ENCODE data around the gene CEP126. TPM values are rescaled to one million over a fixed set of nuclear protein-coding genes. Genes with fewer than 3 reads are reported as not detected.
"Not testable (repeated sequence)": the region's sequence is repeated elsewhere in the genome, so short reads cannot be mapped to it uniquely, and the experiment has no call there.

Gene CEP126
- total RNA-seq, 2 donors from 2014 or later, result 2.6 to 4.0 TPM

GRCh38 chr11:101974255-101974654, 59.4 kb downstream of the CEP126 start:
- Histone ChIP-seq H3K4me3 (no peak overlapping the region), H3K4me1 (no peaks in the 10 kb centered on the region), H3K27me3 (no peaks in the 10 kb centered on the region), H3K27ac (no peak overlapping the region), H3K36me3 (replicated peaks in 1 of 2; ENCODE audit: insufficient read depth in 1 of 2, low read depth in 2 of 2) (no peaks in the 10 kb centered on the region), H3K9me3 (no peaks in the 10 kb centered on the region)
- intact Hi-C loops (cut with DNase I), result no loop called here
- TF ChIP-seq POLR2A (IDR thresholded peaks at IDR 0.05) (no peak), CTCF (IDR thresholded peaks at IDR 0.05) (no peak)
- ATAC-seq (no peak), DNase-seq (no peak)
- 18 to 29% methylated on average over 2 of the region's 2 CpGs for WGBS, 2 donors

GRCh38 chr11:101974771-101975170, 60.0 kb downstream of the CEP126 start:
- 21 to 38% methylated on average over 1 of the region's 1 CpG for WGBS, 2 donors
- TF ChIP-seq CTCF (IDR thresholded peaks at IDR 0.05) (no peak), POLR2A (IDR thresholded peaks at IDR 0.05) (no peak)
- Histone ChIP-seq H3K4me1 (no peaks in the 10 kb centered on the region), H3K27me3 (no peaks in the 10 kb centered on the region), H3K9me3 (no peaks in the 10 kb centered on the region), H3K4me3 (no peak overlapping the region), H3K27ac (no peak overlapping the region), H3K36me3 (replicated peaks in 1 of 2; ENCODE audit: insufficient read depth in 1 of 2, low read depth in 2 of 2) (no peaks in the 10 kb centered on the region)
- DNase-seq (no peak), ATAC-seq (no peak)
- intact Hi-C loops (cut with DNase I), result no loop called here

GRCh38 chr11:101975734-101976133, 60.9 kb downstream of the CEP126 start:
- intact Hi-C loops (cut with DNase I), result no loop called here
- WGBS, 2 donors, result 80 to 81% methylated on average over 2 of the region's 2 CpGs
- TF ChIP-seq POLR2A (IDR thresholded peaks at IDR 0.05), result no peak
- no peak for TF ChIP-seq CTCF (IDR thresholded peaks at IDR 0.05)
- no peak overlapping the region for H3K4me3 ChIP-seq
- no peaks in the 10 kb centered on the region for H3K9me3 ChIP-seq
- H3K27me3 ChIP-seq, result no peaks in the 10 kb centered on the region
- no peaks in the 10 kb centered on the region for H3K36me3 ChIP-seq (replicated peaks in 1 of 2; ENCODE audit: insufficient read depth in 1 of 2, low read depth in 2 of 2)
- DNase-seq (no peak), ATAC-seq (no peak)
- H3K27ac ChIP-seq, result no peak overlapping the region
- no peaks in the 10 kb centered on the region for H3K4me1 ChIP-seq

GRCh38 chr11:101987370-101987769, 72.6 kb downstream of the CEP126 start:
- intact Hi-C loops (cut with DNase I), result no loop called here
- no peak overlapping the region for H3K4me3 ChIP-seq
- DNase-seq, result no peak
- no peaks in the 10 kb centered on the region for H3K36me3 ChIP-seq (replicated peaks in 1 of 2; ENCODE audit: insufficient read depth in 1 of 2, low read depth in 2 of 2)
- H3K27ac ChIP-seq, result no peak overlapping the region
- H3K27me3 ChIP-seq, result no peaks in the 10 kb centered on the region
- no peaks in the 10 kb centered on the region for H3K9me3 ChIP-seq
- no peak for ATAC-seq
- H3K4me1 ChIP-seq, result no peaks in the 10 kb centered on the region
- 82 to 97% methylated on average over 2 of the region's 2 CpGs for WGBS, 2 donors
- TF ChIP-seq POLR2A (IDR thresholded peaks at IDR 0.05), result no peak
- TF ChIP-seq CTCF (IDR thresholded peaks at IDR 0.05), result no peak

GRCh38 chr11:101993172-101993571, 78.4 kb downstream of the CEP126 start:
- WGBS, 2 donors, result 69 to 81% methylated on average over 4 of the region's 4 CpGs
- Histone ChIP-seq H3K9me3 (no peaks in the 10 kb centered on the region), H3K4me3 (no peak overlapping the region), H3K27ac (no peak overlapping the region), H3K27me3 (no peaks in the 10 kb centered on the region), H3K36me3 (replicated peaks in 1 of 2; ENCODE audit: insufficient read depth in 1 of 2, low read depth in 2 of 2) (no peaks in the 10 kb centered on the region), H3K4me1 (no peaks in the 10 kb centered on the region)
- DNase-seq (no peak), ATAC-seq (no peak)
- intact Hi-C loops (cut with DNase I), result no loop called here
- no peak for TF ChIP-seq CTCF (IDR thresholded peaks at IDR 0.05)

- DNase-seq; H3K9me3 ChIP-seq; H3K4me3 ChIP-seq; H3K36me3 ChIP-seq (replicated peaks in 1 of 2; ENCODE audit: insufficient read depth in 1 of 2, low read depth in 2 of 2); ATAC-seq; intact Hi-C loops (cut with DNase I); H3K4me1 ChIP-seq; H3K27ac ChIP-seq; H3K27me3 ChIP-seq: not testable (repeated sequence)
- WGBS, 2 donors, result 79 to 85% methylated on average over 2 of the region's 2 CpGs
Observed at GRCh38 chr11:101994052-101994469, 79.3 kb downstream of the CEP126 start.
